HepG2 (cell line): ENCODE data around the gene QRFP. TPM values are rescaled to one million over a fixed set of nuclear protein-coding genes. Genes with fewer than 3 reads are reported as not detected.

Source experiments
- ATAC-seq: fragments of 200-7000 bp; cut with Tn5 transposase; 3 replicates; pipeline ENCODE4 v1.9.1; 2020; ENCODE audit warnings: mild to moderate bottlenecking, moderate library complexity
- BruUV-seq: library from RNA; stranded (reverse); fragments of 400-500 nt; replicated peaks from 2 replicates; lab custom pipeline; 2021; lab: Mats Ljungman, UMichigan
- CTCF ChIA-PET: fragments of 300-600 bp; formaldehyde crosslinking; extraction: SDS; loops from one replicate; lab custom pipeline; 2021; ENCODE audit warnings: low total read pairs, inconsistent platforms, low intra/inter-chr PET ratio; lab: Yijun Ruan, JAX
- POLR2A ChIA-PET: fragments of 350-600 bp; sonication (Branson Sonifier 250); formaldehyde crosslinking; loops from one replicate; lab custom pipeline; 2020; ENCODE audit warnings: antibody characterized with exemption, inconsistent platforms; lab: Yijun Ruan, JAX
- DNase-seq: peaks from one replicate; pipeline ENCODE4 v3.0.0-alpha.2; 2015; ENCODE audit warnings: low spot score
- FAIRE-seq: peaks from 3 replicates; lab custom pipeline; 2011; peaks lifted over from hg19 to GRCh38; lab: Jason Lieb, UNC
- H2AFZ ChIP-seq: one replicate; pipeline ENCODE4 v1.6.1; 2011; ENCODE audit warnings: low read length, inconsistent platforms
- H3K27ac ChIP-seq: fragments of 300-600 bp; 3 replicates; pipeline ENCODE4 v1.8.0; 2011; ENCODE audit warnings: mixed run types, mild to moderate bottlenecking, mixed read lengths, low read length, inconsistent platforms; ENCODE audit not compliant: insufficient read depth; ENCODE audit errors: extremely low read length
- H3K27me3 ChIP-seq, 2 experiments: fragments of 200-600 bp in 1 of 2; 2 replicates in 1 of 2; 3 replicates in 1 of 2; pipeline versions ENCODE4 v1.6.0 to v1.8.0; 2011; ENCODE audit warnings: low read length in 2 of 2, mild to moderate bottlenecking in 2 of 2, moderate library complexity in 2 of 2, inconsistent platforms in 1 of 2; ENCODE audit not compliant: insufficient read depth in 2 of 2, control insufficient read depth in 1 of 2
- H3K36me3 ChIP-seq, 2 experiments: fragments of 200-600 bp in 1 of 2; replicated peaks in 1 of 2; 2 replicates in 1 of 2; 3 replicates in 1 of 2; pipeline versions ENCODE4 v1.5.1 to v1.8.0; 2011; ENCODE audit warnings: low read length in 2 of 2, inconsistent platforms in 1 of 2; ENCODE audit not compliant: insufficient read depth in 2 of 2, control insufficient read depth in 1 of 2
- H3K4me1 ChIP-seq: 2 replicates; pipeline ENCODE4 v1.5.1; 2012; ENCODE audit warnings: low read length, inconsistent platforms; ENCODE audit not compliant: insufficient read depth
- H3K4me2 ChIP-seq: 2 replicates; pipeline ENCODE4 v1.6.0; 2011; ENCODE audit warnings: low read depth, low read length, inconsistent platforms
- H3K4me3 ChIP-seq, 3 experiments: fragments of 200-600 bp in 1 of 3; sonication (generic), shearing (Covaris generic) in 1 of 3; replicated peaks in 1 of 3; 2 replicates each; pipeline ENCODE4 v1.5.1; 2011 to 2016; ENCODE audit warnings: low read length in 3 of 3, inconsistent platforms in 2 of 3, low read depth in 2 of 3, mild to moderate bottlenecking in 2 of 3, control low read depth in 1 of 3, mixed read lengths in 1 of 3; ENCODE audit not compliant: insufficient read depth in 1 of 3
- H3K79me2 ChIP-seq: one replicate; pipeline ENCODE4 v1.6.1; 2011; ENCODE audit warnings: low read length, inconsistent platforms; ENCODE audit not compliant: insufficient read depth
- H3K9ac ChIP-seq: 2 replicates; pipeline ENCODE4 v1.6.0; 2011; ENCODE audit warnings: mild to moderate bottlenecking, low read depth, low read length, inconsistent platforms; ENCODE audit not compliant: insufficient read depth
- H3K9me3 ChIP-seq: 2 replicates; pipeline ENCODE4 v1.5.1; 2012; ENCODE audit warnings: mild to moderate bottlenecking, low read length
- H4K20me1 ChIP-seq: 2 replicates; pipeline ENCODE4 v1.6.0; 2011; ENCODE audit warnings: inconsistent platforms, mild to moderate bottlenecking, low read length, moderate library complexity; ENCODE audit not compliant: insufficient read depth
- ARID2 ChIP-seq: sonication (generic); formaldehyde crosslinking; IDR thresholded peaks from 2 replicates; pipeline ENCODE4 v1.8.1; 2022; ENCODE audit warnings: mild to moderate bottlenecking, missing genetic modification reagents, borderline replicate concordance
- CREB1 ChIP-seq, 2 experiments: fragments of 450-650 bp in 1 of 2; IDR thresholded peaks; 2 replicates each; pipeline ENCODE4 v1.6.1; 2016 to 2017; ENCODE audit warnings: control low read depth in 1 of 2, mild to moderate bottlenecking in 1 of 2, missing compliant biosample characterization in 1 of 2, missing genetic modification characterization in 1 of 2
- HMG20A ChIP-seq: IDR thresholded peaks from 2 replicates; pipeline ENCODE4 v1.6.1; 2016; ENCODE audit warnings: borderline replicate concordance
- NRL ChIP-seq: sonication (generic); formaldehyde crosslinking; IDR thresholded peaks from 2 replicates; pipeline ENCODE4 v1.5.0; 2020; ENCODE audit warnings: missing genetic modification reagents, mild to moderate bottlenecking, moderate library complexity, borderline replicate concordance
- ZBTB40 ChIP-seq, 2 experiments: fragments of 450-650 bp in 1 of 2; sonication (generic) in 1 of 2; formaldehyde crosslinking in 1 of 2; IDR thresholded peaks; 2 replicates each; pipeline versions ENCODE4 v1.6.1 to v1.8.0; 2016 to 2022; ENCODE audit warnings: antibody characterized with exemption in 1 of 2, mild to moderate bottlenecking in 1 of 2, missing genetic modification reagents in 1 of 2
- WGBS: methylation state at CpG from one replicate; pipeline ENCODE4 v1.1.6; 2017; ENCODE audit warnings: low lambda C conversion rate; 5-methylcytosine and 5-hydroxymethylcytosine counted together
- in situ Hi-C: cut with HindIII; loops from 2 replicates; pipeline ENCODE4 v1.10.0; 2017; ENCODE audit warnings: low pct_unique_long_range_greater_than_20kb; ENCODE audit not compliant: extremely low pct_ligation_motif_present
- intact Hi-C: fragments of 100-400 bp; cut with micrococcal nuclease; formaldehyde crosslinking; loops from one replicate; pipeline ENCODE4 v1.10.0; 2022; ENCODE audit not compliant: unreplicated experiment
- polyA plus RNA-seq, 8 experiments: library from polyadenylated mRNA; depleted of rRNA in 3 of 8; stranded (reverse) in 7 of 8; unstranded in 1 of 8; fragments of >200 nt; fragmentation: Illumina TruSeq in 4 of 8; extraction: Trizol in 4 of 8; gene quantifications; 2 replicates each; pipeline versions ENCODE4 v1.2.1 to v1.2.3, GENCODE V29; 2011 to 2016; ENCODE audit warnings: low read depth in 4 of 8, missing spikeins in 1 of 8, mixed read lengths in 1 of 8; ENCODE audit not compliant: insufficient read depth in 1 of 8
- total RNA-seq, 5 experiments: library from RNA; depleted of rRNA; stranded (reverse); fragments of >200 nt; fragmentation: Illumina TruSeq; extraction: Trizol; gene quantifications; 2 replicates each; pipeline ENCODE4 v1.2.3, GENCODE V29; 2016; ENCODE audit warnings: low read depth in 1 of 5

The QRFP gene
- total and polyA plus RNA-seq, 2 of the 13 experiments (the other 11 are each of a cell fraction or from before 2014, with no cell fraction given) = not detected

DNA sequence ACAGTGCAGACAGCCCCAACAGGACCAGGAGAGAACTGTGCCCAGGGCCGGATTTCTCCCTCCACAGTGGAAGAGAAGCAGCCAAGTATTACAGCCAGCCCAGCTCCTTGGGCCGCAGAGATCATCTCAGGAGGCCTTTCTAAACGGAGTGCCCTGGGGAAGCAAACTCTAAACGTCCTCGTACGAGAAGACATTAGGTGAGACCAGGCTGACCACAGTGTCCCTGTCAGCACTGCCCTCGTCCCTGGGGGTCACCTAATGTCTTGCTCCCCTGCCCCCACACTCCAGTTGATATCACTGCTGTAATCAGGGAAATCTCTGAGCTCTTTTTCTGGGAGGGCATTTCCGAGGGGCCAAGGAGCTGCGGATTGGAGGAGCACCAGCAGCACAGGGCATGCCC is 6.5 kb downstream of the QRFP start:
- DNase-seq (no peak), ATAC-seq (no peak), FAIRE-seq (no peak)
- intact Hi-C loops = no loop called here
- 97% methylated on average over 9 of the region's 9 CpGs for WGBS
- Histone ChIP-seq H3K4me2 (no peak overlapping the region), H3K4me1 (no peaks in the 10 kb centered on the region), H3K79me2 (no peaks in the 10 kb centered on the region), H2AFZ (no peak overlapping the region), H3K4me3 (no peak overlapping the region), H3K9me3 (no peaks in the 10 kb centered on the region), H3K27me3 (no peaks in the 10 kb centered on the region), H4K20me1 (no peaks in the 10 kb centered on the region), H3K27ac (no peak overlapping the region), H3K36me3 (peaks cover 5 to 43% of the 10 kb centered on the region in 2 experiments), H3K9ac (no peak overlapping the region)
- no TSS peak for BruUV-seq
- TF ChIP-seq NRL (CRISPR knock-in tag) = no peak
- TF ChIP-seq ZBTB40 (IDR thresholded peaks at IDR 0.05) = no peak
- TF ChIP-seq ZBTB40 (CRISPR knock-in tag; IDR thresholded peaks at IDR 0.05) = no peak
- no peak for TF ChIP-seq CREB1 (IDR thresholded peaks at IDR 0.05)
- TF ChIP-seq CREB1 (CRISPR knock-in tag; IDR thresholded peaks at IDR 0.05) = no peak
- TF ChIP-seq HMG20A (CRISPR knock-in tag) = no peak
- no peak for TF ChIP-seq ARID2 (CRISPR knock-in tag)
- ChIA-PET POLR2A (no interaction called here), CTCF (no interaction called here)
- in situ Hi-C loops = loop anchor here (10.0 kb wide), 1 partner anchor 105 kb away; no protein-coding TSS in a partner anchor
